Measurements from ENCODE around the gene DUSP10. TPM values are rescaled to one million over a fixed set of nuclear protein-coding genes. Genes with fewer than 3 reads are reported as not detected.

Gene DUSP10
- total RNA-seq, 1 donor, result 26.8 TPM

DNA sequence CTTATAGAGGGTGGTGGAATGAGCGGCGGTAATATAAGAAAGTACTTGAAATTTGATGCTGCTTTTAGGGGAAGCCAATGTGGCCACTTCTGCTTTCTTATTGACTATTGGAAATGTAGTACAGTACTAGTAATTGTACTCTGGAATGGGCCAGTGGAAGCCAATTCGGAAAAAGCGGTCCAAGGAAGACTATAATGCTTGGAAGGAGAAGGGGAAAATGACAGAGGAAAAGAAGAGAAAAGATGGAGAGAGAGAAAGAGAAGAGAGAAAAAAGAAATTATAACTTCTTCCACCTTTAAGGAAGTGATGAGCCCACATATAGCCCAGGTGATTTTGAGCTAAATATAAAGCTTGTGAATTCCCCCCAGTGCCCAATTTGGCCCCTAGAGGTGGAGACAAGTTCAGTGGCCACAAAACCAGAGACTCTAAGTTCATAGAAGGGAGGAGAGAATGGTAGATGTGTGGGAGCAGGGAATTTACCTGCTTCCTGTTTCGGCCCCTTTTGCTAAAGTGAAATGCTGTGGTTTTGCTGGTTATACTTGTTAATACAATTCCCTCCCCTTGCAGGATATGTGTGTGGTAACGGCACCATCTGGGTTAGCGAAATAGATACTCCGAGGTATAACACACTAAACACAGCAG, 35.7 kb upstream of the DUSP10 start:
- DNase-seq (ENCODE audit: low read depth), result no peak
- TF ChIP-seq, protein P1, sequence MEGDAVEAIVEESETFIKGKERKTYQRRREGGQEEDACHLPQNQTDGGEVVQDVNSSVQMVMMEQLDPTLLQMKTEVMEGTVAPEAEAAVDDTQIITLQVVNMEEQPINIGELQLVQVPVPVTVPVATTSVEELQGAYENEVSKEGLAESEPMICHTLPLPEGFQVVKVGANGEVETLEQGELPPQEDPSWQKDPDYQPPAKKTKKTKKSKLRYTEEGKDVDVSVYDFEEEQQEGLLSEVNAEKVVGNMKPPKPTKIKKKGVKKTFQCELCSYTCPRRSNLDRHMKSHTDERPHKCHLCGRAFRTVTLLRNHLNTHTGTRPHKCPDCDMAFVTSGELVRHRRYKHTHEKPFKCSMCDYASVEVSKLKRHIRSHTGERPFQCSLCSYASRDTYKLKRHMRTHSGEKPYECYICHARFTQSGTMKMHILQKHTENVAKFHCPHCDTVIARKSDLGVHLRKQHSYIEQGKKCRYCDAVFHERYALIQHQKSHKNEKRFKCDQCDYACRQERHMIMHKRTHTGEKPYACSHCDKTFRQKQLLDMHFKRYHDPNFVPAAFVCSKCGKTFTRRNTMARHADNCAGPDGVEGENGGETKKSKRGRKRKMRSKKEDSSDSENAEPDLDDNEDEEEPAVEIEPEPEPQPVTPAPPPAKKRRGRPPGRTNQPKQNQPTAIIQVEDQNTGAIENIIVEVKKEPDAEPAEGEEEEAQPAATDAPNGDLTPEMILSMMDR (IDR thresholded peaks at IDR 0.05; ENCODE audit: insufficient read depth, low read length), result no peak
- no peak overlapping the region for H3K4me3 ChIP-seq (ENCODE audit: low read depth, low read length)

DNA sequence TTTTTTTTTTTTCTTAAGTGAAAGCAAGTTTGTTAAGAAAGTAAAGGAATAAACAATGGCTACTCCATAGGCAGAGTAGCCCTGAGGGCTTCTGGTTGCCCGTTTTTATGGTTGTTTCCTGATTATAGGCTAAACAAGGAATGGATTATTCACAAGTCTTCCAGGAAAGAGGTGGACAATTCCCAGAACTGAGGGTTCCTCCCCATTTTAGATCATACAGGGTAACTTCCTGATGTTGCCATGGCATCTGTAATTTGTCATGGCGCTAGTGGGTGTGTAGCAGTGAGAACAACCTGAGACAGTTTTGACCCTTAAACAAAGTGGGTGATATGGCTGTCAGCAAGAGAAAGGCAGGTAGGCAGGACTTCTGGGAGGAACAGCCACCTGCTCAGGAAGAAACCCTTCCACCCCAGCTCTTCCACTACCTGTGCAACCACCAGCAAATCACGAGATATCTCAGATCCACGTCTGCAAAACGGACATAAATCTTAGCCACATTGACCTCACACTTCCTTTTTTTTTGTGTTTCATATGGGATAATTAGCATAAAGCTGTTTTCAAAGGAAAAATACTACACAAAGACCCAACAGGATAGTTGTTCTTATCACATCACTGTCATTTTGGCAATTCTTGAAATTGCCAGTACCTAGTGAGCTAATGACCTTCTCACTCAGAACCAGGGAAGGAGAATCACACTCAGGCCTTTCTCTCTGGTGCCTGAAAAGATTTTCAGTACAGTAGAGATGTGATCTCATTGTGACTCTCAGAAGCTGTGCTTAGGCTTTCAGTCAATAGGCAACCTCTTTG, 34.8 kb upstream of the DUSP10 start:
- TF ChIP-seq, protein P1 (IDR thresholded peaks at IDR 0.05; ENCODE audit: insufficient read depth, low read length), result no peak
- no peak for DNase-seq (ENCODE audit: low read depth)
- no peak overlapping the region for H3K4me3 ChIP-seq (ENCODE audit: low read depth, low read length)

DNA sequence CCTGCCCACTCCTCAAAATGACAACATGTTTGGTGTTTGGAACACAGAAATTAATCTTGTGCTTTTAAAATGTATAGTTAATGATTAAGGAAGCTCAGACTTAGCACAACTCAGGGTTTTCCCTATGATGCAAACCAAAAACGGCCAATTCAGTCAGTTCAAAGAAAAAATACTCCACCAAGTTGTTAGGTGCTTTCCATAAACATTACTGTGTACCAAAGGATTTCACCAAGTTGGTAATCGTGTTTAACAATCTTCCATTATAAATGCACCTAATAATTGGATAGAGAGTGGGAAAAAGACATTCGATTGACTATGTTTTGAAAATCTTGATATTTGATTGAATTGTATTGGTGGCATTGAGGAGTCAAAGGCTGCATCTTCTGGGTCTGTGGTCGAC, 33.3 kb upstream of the DUSP10 start:
- DNase-seq (ENCODE audit: low read depth), result no peak
- TF ChIP-seq, protein P1 (IDR thresholded peaks at IDR 0.05; ENCODE audit: insufficient read depth, low read length), result no peak
- no peak overlapping the region for H3K4me3 ChIP-seq (ENCODE audit: low read depth, low read length)

DNA sequence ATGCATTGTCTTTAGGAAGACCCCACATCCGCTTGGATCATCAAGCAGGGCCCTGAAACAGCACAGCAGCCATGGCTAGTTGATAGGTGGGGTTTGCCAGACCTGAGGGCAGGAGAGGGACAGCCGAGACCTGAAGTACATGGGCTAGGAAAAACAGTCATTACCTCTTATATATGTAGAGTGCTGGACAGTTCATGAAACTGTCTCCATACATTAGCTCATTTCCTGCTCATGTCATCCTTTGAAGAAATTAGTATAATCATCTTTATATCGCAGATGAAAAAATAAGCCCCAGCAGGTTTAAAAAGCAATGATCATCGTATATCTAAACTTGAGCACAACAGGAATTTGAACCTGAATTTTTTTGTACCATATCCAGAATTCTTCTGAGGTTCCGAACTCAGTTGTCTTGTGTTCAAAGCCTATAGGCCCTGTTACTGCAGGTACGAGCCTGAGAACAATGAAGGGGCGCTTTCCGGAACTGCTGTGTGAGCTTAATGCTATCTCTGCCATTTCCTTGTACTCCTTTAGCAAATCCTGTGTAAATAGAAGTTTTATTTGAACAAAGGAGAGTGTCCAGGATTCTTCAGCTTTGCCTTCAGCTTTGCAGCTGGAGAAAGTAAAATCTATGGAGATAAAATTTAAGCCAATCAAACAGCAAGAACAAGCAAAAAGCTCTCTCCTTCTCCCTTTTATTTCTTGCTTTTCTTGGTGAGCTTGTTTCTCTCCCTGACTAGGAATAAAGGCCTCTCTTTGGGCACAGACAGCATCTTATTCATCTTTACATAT, 32.4 kb upstream of the DUSP10 start:
- no peak for DNase-seq (ENCODE audit: low read depth)
- TF ChIP-seq, protein P1 (IDR thresholded peaks at IDR 0.05; ENCODE audit: insufficient read depth, low read length), result no peak
- H3K4me3 ChIP-seq (ENCODE audit: low read depth, low read length), result no peak overlapping the region

DNA sequence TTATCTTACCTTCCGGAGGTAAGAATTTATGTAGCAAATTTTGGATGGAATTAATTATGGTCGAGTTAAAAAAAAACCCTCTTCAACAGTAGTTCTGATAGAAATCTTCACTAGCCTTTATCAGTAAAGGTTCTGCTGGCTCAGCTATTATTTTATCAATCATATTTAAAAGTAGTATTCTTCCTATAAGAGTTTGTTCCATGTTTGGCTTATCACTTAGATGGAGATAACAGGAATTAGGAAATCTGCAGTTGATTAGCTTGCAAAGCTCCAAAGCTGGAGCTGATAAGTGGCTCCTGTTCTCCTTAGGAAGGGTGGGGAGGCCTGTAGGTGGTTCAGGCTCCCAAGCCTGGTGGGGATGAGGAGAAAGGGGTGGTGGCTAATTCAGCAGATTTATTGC, 31.5 kb upstream of the DUSP10 start:
- no peak for DNase-seq (ENCODE audit: low read depth)
- no peak overlapping the region for H3K4me3 ChIP-seq (ENCODE audit: low read depth, low read length)
- TF ChIP-seq, protein P1 (IDR thresholded peaks at IDR 0.05; ENCODE audit: insufficient read depth, low read length), result no peak

DNA sequence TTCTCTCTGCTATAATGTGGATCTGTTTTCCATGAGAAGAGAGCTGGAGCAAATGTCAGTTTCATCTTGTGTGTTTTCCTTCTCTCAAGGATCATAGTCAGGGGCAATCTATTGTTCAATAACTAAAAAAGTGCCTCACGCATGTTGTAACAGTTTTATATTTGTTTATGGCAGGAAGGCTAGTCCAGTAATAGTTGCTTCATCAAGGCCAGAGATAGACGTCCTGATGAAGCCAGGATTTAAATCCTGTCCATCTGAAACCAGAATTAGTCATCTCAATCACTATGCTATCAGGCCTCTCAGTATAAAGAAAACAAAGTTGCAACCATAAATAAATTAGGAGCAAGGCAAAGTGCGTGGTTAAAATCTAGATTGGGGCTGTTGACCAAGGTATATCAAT, 30.2 kb upstream of the DUSP10 start:
- TF ChIP-seq, protein P1 (IDR thresholded peaks at IDR 0.05; ENCODE audit: insufficient read depth, low read length), result no peak
- DNase-seq (ENCODE audit: low read depth), result no peak
- H3K4me3 ChIP-seq (ENCODE audit: low read depth, low read length), result no peak overlapping the region

Measured in fibroblast of the aortic adventitia (primary cell).